Naive B cell (primary cell): Measurements from ENCODE around the gene WFDC5. TPM values are rescaled to one million over a fixed set of nuclear protein-coding genes. Genes with fewer than 3 reads are reported as not detected.
"Not testable (repeated sequence)": the region's sequence is repeated elsewhere in the genome, so short reads cannot be mapped to it uniquely, and the experiment has no call there.

Experiments used
- ATAC-seq, 2 donors: fragments of 150-1000 bp; cut with Tn5 transposase; 2 replicates each; pipeline ENCODE4 v1.10.0; 2021; ENCODE audit warnings: low read depth in 2 of 2, mild to moderate bottlenecking in 2 of 2, moderate library complexity in 2 of 2
- DNase-seq: peaks from one replicate; pipeline ENCODE4 v3.0.0; 2022
- H3K27ac Mint-ChIP-seq, 6 donors: one replicate each; pipeline ENCODE4 v1.8.0; 2020 to 2022; ENCODE audit warnings: mild to moderate bottlenecking in 6 of 6, mixed read lengths in 6 of 6, moderate library complexity in 5 of 6, inconsistent platforms in 2 of 6
- H3K27me3 Mint-ChIP-seq, 3 donors: one replicate each; pipeline ENCODE4 v1.8.0; 2021 to 2022; ENCODE audit warnings: mixed read lengths in 3 of 3, mild to moderate bottlenecking in 1 of 3
- H3K36me3 Mint-ChIP-seq, 2 donors: one replicate each; pipeline ENCODE4 v1.8.0; 2020 to 2022; ENCODE audit warnings: mixed read lengths in 2 of 2, inconsistent platforms in 1 of 2, mild to moderate bottlenecking in 1 of 2
- H3K4me1 Mint-ChIP-seq, 3 donors: one replicate each; pipeline ENCODE4 v1.8.0; 2020 to 2022; ENCODE audit warnings: mixed read lengths in 3 of 3, inconsistent platforms in 1 of 3, mild to moderate bottlenecking in 1 of 3, moderate library complexity in 1 of 3
- H3K4me3 Mint-ChIP-seq, 8 donors: one replicate each; pipeline ENCODE4 v1.8.0; 2020 to 2022; ENCODE audit warnings: mild to moderate bottlenecking in 8 of 8, mixed read lengths in 8 of 8, moderate library complexity in 8 of 8, inconsistent platforms in 2 of 8
- H3K9me3 Mint-ChIP-seq, 7 donors: one replicate each; pipeline ENCODE4 v1.8.0; 2020 to 2022; ENCODE audit warnings: mixed read lengths in 7 of 7, mild to moderate bottlenecking in 5 of 7, inconsistent platforms in 2 of 7, moderate library complexity in 1 of 7
- polyA plus RNA-seq, 6 donors: library from polyadenylated mRNA; unstranded; fragments of 300-500 nt; fragmentation: Illumina TruSeq; gene quantifications; one replicate each; pipeline ENCODE4 v1.2.3, GENCODE V29; 2021; ENCODE audit warnings: low read depth in 6 of 6

WFDC5 gene
- polyA plus RNA-seq, 6 donors from 2014 or later = not detected

DNA sequence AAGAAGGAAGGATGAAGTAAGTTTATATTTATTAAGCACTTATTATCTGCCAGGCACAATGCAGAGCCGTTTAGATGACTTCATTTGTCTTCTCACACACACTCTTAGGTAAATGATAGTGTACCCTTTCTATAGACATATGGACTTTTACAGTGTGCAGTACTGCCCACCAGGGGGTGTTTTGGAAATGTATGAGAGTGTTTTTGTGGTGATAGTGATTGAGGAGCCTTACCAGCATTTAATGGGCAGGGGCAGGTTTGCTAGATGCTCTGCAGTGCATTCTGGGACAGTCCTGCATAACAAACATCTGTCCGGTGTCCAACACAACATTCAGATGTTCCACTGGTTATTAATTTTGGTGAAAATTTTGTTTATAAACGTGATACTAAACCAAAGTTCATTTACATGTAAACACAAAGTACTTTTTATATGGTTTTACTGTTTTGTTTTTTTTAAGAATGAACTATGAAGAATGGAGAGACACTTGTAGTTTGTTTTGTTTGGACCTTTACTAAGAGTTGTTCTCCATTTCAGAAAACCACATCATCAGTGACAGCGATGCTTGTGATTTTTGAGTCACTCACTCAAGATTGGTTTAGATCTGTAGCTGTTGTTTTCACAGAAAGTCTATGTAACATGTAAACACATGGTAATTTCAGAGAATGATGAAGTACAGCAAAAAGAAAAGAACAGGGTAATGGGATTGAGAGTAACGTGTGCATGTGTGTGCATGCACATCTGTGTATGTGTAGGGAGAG lies 33.9 kb downstream of the WFDC5 start:
- no peak overlapping the region for H3K4me3 Mint-ChIP-seq
- ATAC-seq (peak in 1 of 2 donors; percentile 55), DNase-seq (no peak)
- no peaks in the 10 kb centered on the region for H3K27me3 Mint-ChIP-seq
- peaks cover 10 to 19% (median 15%) of the 10 kb centered on the region in 3 donors for H3K4me1 Mint-ChIP-seq
- H3K9me3 Mint-ChIP-seq = peaks cover 2 to 22% (median 12%) of the 10 kb centered on the region in 7 donors
- H3K36me3 Mint-ChIP-seq = peaks cover 50 to 51% of the 10 kb centered on the region in 2 donors
- H3K27ac Mint-ChIP-seq = peak overlapping the region in 5 of 6 donors; percentile 11 to 94 (median 39)

- DNase-seq (no peak), ATAC-seq (no peak)
- Mint-ChIP-seq H3K27ac (peak overlapping the region in 1 of 6 donors; percentile 86), H3K4me3 (no peak overlapping the region), H3K4me1 (peaks cover under 1 to 14% (median 3%) of the 10 kb centered on the region in 3 donors), H3K9me3 (peaks cover 2 to 15% (median 8%) of the 10 kb centered on the region in 7 donors), H3K27me3 (no peaks in the 10 kb centered on the region), H3K36me3 (peaks cover 37 to 47% of the 10 kb centered on the region in 2 donors)
These were observed 37.4 kb downstream of the WFDC5 start for GRCh38 chr20:45077559-45077958.

- DNase-seq (no peak), ATAC-seq (no peak)
- H3K36me3 Mint-ChIP-seq = peaks cover 8 to 41% of the 10 kb centered on the region in 2 donors
- no peak overlapping the region for H3K4me3 Mint-ChIP-seq
- no peaks in the 10 kb centered on the region for H3K27me3 Mint-ChIP-seq
- H3K4me1 Mint-ChIP-seq = peaks cover 14 to 28% (median 19%) of the 10 kb centered on the region in 3 donors
- peak overlapping the region in 4 of 6 donors; percentile 38 to 79 (median 63) for H3K27ac Mint-ChIP-seq
- no peaks in the 10 kb centered on the region for H3K9me3 Mint-ChIP-seq
These were observed 41.8 kb downstream of the WFDC5 start for GRCh38 chr20:45073221-45073620.

GRCh38 chr20:45072066-45072465 lies 42.9 kb downstream of the WFDC5 start:
- H3K9me3 Mint-ChIP-seq = no peaks in the 10 kb centered on the region
- H3K4me1 Mint-ChIP-seq = peaks cover 21 to 32% (median 27%) of the 10 kb centered on the region in 3 donors
- no peak overlapping the region for H3K4me3 Mint-ChIP-seq
- ATAC-seq (no peak), DNase-seq (no peak)
- H3K27ac Mint-ChIP-seq = peak overlapping the region in 5 of 6 donors; percentile 30 to 85 (median 76)
- no peaks in the 10 kb centered on the region for H3K27me3 Mint-ChIP-seq
- peaks cover 12 to 40% of the 10 kb centered on the region in 2 donors for H3K36me3 Mint-ChIP-seq

- DNase-seq (no peak), ATAC-seq (no peak)
- H3K27me3 Mint-ChIP-seq = no peaks in the 10 kb centered on the region
- no peak overlapping the region for H3K4me3 Mint-ChIP-seq
- H3K27ac Mint-ChIP-seq = peak overlapping the region in 3 of 6 donors; percentile 71 to 92 (median 85)
- H3K36me3 Mint-ChIP-seq = peaks cover 11 to 31% of the 10 kb centered on the region in 2 donors
- H3K9me3 Mint-ChIP-seq = no peaks in the 10 kb centered on the region
- H3K4me1 Mint-ChIP-seq = peaks cover 25 to 33% (median 31%) of the 10 kb centered on the region in 3 donors
These were observed 43.9 kb downstream of the WFDC5 start for GRCh38 chr20:45070932-45071632.

- Mint-ChIP-seq H3K4me3 (no peak overlapping the region), H3K27me3 (no peaks in the 10 kb centered on the region), H3K4me1 (peaks cover 41 to 48% (median 45%) of the 10 kb centered on the region in 3 donors), H3K9me3 (no peaks in the 10 kb centered on the region), H3K27ac (peak overlapping the region in 3 of 6 donors; percentile 34 to 91 (median 85)), H3K36me3 (peaks cover 11 to 24% of the 10 kb centered on the region in 2 donors)
- ATAC-seq = no peak
- no peak for DNase-seq
These were observed 45.7 kb downstream of the WFDC5 start for GRCh38 chr20:45069261-45069660.

DNA sequence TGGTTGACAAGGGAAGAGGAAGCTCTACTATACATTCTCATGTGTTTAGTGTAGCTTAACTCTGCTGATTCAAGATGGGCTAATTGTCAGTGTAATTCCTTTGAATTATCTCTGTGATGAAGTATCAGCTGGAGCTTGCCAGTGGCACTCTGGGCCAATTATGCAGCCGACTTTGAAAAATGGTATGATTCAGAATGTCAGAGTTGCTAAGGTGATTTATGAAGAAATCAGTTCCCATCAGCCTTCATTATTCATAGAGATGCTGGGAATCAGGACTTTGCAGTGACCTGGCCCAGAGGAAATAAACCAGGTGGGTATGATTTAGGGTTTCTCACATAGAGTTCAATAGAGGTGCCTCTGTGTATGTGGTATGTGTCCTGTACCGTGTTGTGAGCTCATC lies 47.4 kb downstream of the WFDC5 start:
- Mint-ChIP-seq H3K4me3 (no peak overlapping the region), H3K4me1 (peaks cover 46 to 54% (median 53%) of the 10 kb centered on the region in 3 donors), H3K27ac (peak overlapping the region in 5 of 6 donors; percentile 25 to 74 (median 64)), H3K9me3 (no peaks in the 10 kb centered on the region), H3K27me3 (no peaks in the 10 kb centered on the region), H3K36me3 (peaks cover 16 to 24% of the 10 kb centered on the region in 2 donors)
- ATAC-seq (no peak), DNase-seq (no peak)

DNA sequence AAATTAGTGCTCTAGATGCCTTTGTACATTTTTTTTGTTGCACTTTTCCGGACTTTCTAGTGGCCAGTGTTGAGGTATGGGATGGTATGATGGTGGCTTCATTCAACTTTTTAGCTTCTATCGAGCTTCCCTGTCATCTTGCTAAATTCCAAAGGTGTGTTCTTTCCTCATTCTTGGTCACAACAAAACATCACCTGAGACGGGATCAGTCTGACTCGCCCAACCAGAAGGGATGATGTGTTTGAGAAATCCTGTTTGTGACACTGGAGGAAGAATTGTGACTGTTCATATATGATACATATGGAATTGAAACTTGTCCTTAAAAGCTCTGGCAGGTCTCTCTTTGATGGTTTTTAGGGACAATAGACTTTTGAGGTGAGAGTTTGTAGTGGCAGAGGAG lies 47.9 kb downstream of the WFDC5 start:
- Mint-ChIP-seq H3K36me3 (peaks cover 16 to 24% of the 10 kb centered on the region in 2 donors), H3K4me3 (no peak overlapping the region), H3K4me1 (peaks cover 46 to 57% (median 53%) of the 10 kb centered on the region in 3 donors), H3K27me3 (no peaks in the 10 kb centered on the region), H3K9me3 (no peaks in the 10 kb centered on the region), H3K27ac (peak overlapping the region; percentile 25 to 74 (median 64))
- ATAC-seq = no peak
- DNase-seq = no peak

GRCh38 chr20:45066372-45066771 lies 48.6 kb downstream of the WFDC5 start:
- Mint-ChIP-seq H3K27ac (peak overlapping the region in 1 of 6 donors; percentile 62), H3K4me3 (peak overlapping the region in 1 of 8 donors; percentile 7), H3K27me3 (no peaks in the 10 kb centered on the region), H3K9me3 (no peaks in the 10 kb centered on the region), H3K4me1 (peaks cover 50 to 59% (median 53%) of the 10 kb centered on the region in 3 donors), H3K36me3 (peaks cover 16 to 24% of the 10 kb centered on the region in 2 donors)
- no peak for ATAC-seq
- DNase-seq = no peak

DNA sequence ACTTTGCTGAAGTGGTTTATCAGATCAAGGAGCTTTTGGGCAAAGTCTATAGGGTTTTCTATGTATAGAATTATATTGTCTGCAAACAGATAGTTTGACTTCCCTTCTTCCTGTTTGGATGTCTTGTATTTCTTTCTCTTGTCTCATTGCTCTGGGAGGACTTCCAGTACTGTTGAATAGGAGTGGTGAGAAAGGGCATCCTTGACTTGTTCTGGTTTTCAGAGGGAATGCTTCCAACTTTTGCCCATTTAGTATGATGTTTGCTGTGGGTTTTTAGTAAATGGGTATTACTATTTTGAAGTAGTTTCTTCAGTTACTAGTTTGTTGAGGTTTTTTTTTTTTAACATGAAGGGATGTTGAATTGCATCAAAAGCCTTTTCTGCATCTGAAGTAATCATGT lies 50.2 kb downstream of the WFDC5 start:
- no peak for DNase-seq
- Mint-ChIP-seq H3K36me3 (peaks cover 16% of the 10 kb centered on the region in 2 donors), H3K4me1 (peaks cover 51 to 59% (median 54%) of the 10 kb centered on the region in 3 donors), H3K4me3 (peak overlapping the region in 1 of 8 donors; percentile 42), H3K27me3 (no peaks in the 10 kb centered on the region), H3K27ac (peak overlapping the region; percentile 7 to 93 (median 48)), H3K9me3 (no peaks in the 10 kb centered on the region)
- no peak for ATAC-seq

DNA sequence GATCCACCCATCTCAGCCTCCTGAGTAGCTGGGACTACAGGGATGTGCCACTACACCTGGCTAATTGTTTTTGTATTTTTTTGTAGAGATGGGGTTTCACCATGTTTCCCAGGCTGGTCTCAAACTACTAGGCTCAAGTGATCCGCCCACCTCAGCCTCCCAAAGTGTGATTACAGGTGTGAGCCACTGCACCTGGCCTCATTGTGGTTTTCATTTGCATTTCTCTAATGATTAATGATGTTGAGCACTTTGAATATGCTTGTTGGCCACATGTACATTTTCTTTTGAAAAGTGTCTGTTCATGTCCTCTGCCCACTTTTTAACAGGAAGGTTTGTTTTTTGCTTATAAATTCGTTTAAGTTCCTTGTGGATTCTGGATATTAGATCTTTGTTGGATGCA lies 51.9 kb downstream of the WFDC5 start:
- H3K36me3 Mint-ChIP-seq = peaks cover under 1 to 16% of the 10 kb centered on the region in 2 donors
- H3K27ac Mint-ChIP-seq = peak overlapping the region; percentile 37 to 86 (median 53)
- not testable (repeated sequence) for ATAC-seq, H3K27me3 Mint-ChIP-seq, DNase-seq, H3K9me3 Mint-ChIP-seq
- peak overlapping the region in 2 of 8 donors; percentile 19 to 21 for H3K4me3 Mint-ChIP-seq
- H3K4me1 Mint-ChIP-seq = peaks cover 46 to 64% (median 60%) of the 10 kb centered on the region in 3 donors

DNA sequence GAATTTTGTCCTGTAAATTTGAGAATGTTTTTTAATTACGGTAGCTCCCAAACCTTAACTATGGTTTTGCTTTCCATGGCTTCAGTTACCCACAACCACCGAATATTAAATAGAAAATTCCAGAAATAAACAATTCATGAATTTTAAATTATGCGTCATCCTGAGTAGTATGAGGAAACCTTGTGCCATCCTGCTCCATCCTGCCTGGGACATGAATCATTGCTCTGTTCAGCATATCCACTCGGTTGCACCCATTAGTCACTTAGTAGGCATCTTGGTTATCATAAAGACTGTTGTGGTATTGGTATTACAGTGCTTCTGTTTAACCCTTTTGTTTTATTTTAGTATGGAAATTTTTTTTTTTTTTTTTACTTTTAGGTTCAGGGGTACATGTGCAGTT lies 53.7 kb downstream of the WFDC5 start:
- Mint-ChIP-seq H3K27me3 (no peaks in the 10 kb centered on the region), H3K9me3 (no peaks in the 10 kb centered on the region), H3K27ac (peak overlapping the region in 5 of 6 donors; percentile 12 to 74 (median 60)), H3K4me3 (peak overlapping the region in 1 of 8 donors; percentile 74), H3K4me1 (peaks cover 44 to 64% (median 53%) of the 10 kb centered on the region in 3 donors), H3K36me3 (peaks cover 8 to 11% of the 10 kb centered on the region in 2 donors)
- DNase-seq (no peak), ATAC-seq (no peak)

GRCh38 chr20:45060294-45060693 lies 54.7 kb downstream of the WFDC5 start:
- Mint-ChIP-seq H3K27me3 (no peaks in the 10 kb centered on the region), H3K9me3 (no peaks in the 10 kb centered on the region), H3K4me1 (peaks cover 40 to 68% (median 59%) of the 10 kb centered on the region in 3 donors), H3K4me3 (peak overlapping the region in 1 of 8 donors; percentile 34), H3K27ac (peak overlapping the region in 5 of 6 donors; percentile 62 to 95 (median 68)), H3K36me3 (peaks cover 12 to 17% of the 10 kb centered on the region in 2 donors)
- ATAC-seq (no peak), DNase-seq (no peak)
